MM.1S (cell line): ENCODE data around the gene MVD.

Experiments
- DNase-seq: peaks from one replicate; pipeline ENCODE4 v3.0.0-alpha.2; 2015
- H2AFZ ChIP-seq: fragments of 300-600 bp; sonication (generic); 2 replicates; pipeline ENCODE4 v1.6.0; 2016; ENCODE audit warnings: antibody characterized with exemption, low read length
- H3F3A ChIP-seq: fragments of 300-600 bp; sonication (generic); 2 replicates; pipeline ENCODE4 v1.6.1; 2016; ENCODE audit warnings: mild to moderate bottlenecking, antibody characterized with exemption, low read length, moderate library complexity, mixed read lengths; ENCODE audit not compliant: insufficient read depth
- H3K27ac ChIP-seq: fragments of 300-600 bp; sonication (generic); 2 replicates; pipeline ENCODE4 v1.5.1; 2016; ENCODE audit warnings: mild to moderate bottlenecking, low read length
- H3K27me3 ChIP-seq: fragments of 300-600 bp; sonication (generic); replicated peaks from 2 replicates; pipeline ENCODE4 v1.6.0; 2016; ENCODE audit warnings: low read length; ENCODE audit not compliant: insufficient read depth
- H3K36me3 ChIP-seq: fragments of 300-600 bp; sonication (generic); replicated peaks from 2 replicates; pipeline ENCODE4 v1.6.1; 2016; ENCODE audit warnings: mild to moderate bottlenecking, low read length, mixed read lengths; ENCODE audit not compliant: insufficient read depth
- H3K4me1 ChIP-seq: fragments of 300-600 bp; sonication (generic); 2 replicates; pipeline ENCODE4 v1.6.1; 2016; ENCODE audit warnings: low read length, mixed read lengths
- H3K4me2 ChIP-seq: fragments of 300-600 bp; sonication (generic); 2 replicates; pipeline ENCODE4 v1.6.0; 2016; ENCODE audit warnings: low read depth, low read length
- H3K4me3 ChIP-seq: fragments of 300-600 bp; sonication (generic); 2 replicates; pipeline ENCODE4 v1.5.1; 2016; ENCODE audit warnings: low read length, mixed read lengths
- H3K79me2 ChIP-seq: fragments of 300-600 bp; sonication (generic); 2 replicates; pipeline ENCODE4 v1.6.1; 2016; ENCODE audit warnings: mixed run types, low read length, mixed read lengths
- H3K9ac ChIP-seq: fragments of 300-600 bp; sonication (generic); 2 replicates; pipeline ENCODE4 v1.6.1; 2016; ENCODE audit warnings: low read length, mixed read lengths
- H3K9me2 ChIP-seq: fragments of 300-600 bp; sonication (generic); replicated peaks from 2 replicates; pipeline ENCODE4 v1.6.1; 2016; ENCODE audit warnings: mild to moderate bottlenecking, low read length, mixed read lengths; ENCODE audit not compliant: insufficient read depth
- H3K9me3 ChIP-seq: fragments of 300-600 bp; sonication (generic); replicated peaks from 2 replicates; pipeline ENCODE4 v1.6.1; 2016; ENCODE audit warnings: mild to moderate bottlenecking, low read length, mixed read lengths; ENCODE audit not compliant: insufficient read depth
- H4K20me1 ChIP-seq: fragments of 300-600 bp; sonication (generic); 2 replicates; pipeline ENCODE4 v1.6.1; 2016; ENCODE audit warnings: mild to moderate bottlenecking, low read length, moderate library complexity, mixed read lengths; ENCODE audit not compliant: insufficient read depth
- CTCF ChIP-seq: fragments of 300-600 bp; sonication (generic); IDR thresholded peaks from 2 replicates; pipeline ENCODE4 v1.5.1; 2016; ENCODE audit warnings: antibody characterized with exemption, low read length, mixed read lengths
- EZH2 ChIP-seq: fragments of 300-600 bp; sonication (generic); optimal IDR thresholded peaks from 2 replicates; pipeline ENCODE3; 2017; ENCODE audit warnings: low read depth, mild to moderate bottlenecking, antibody characterized with exemption, low read length, mixed read lengths
- EZH2phosphoT487 ChIP-seq: fragments of 300-600 bp; sonication (generic); IDR thresholded peaks from 2 replicates; pipeline ENCODE4 v1.6.1; 2018; ENCODE audit warnings: antibody characterized with exemption, low read length

The MVD gene

GRCh38 chr16:88649924-88650748 lies 12.8 kb downstream of the MVD start:
- Histone ChIP-seq H3K4me1 (peaks cover 11% of the 10 kb centered on the region; the same call in 1 of the 2 replicates), H3K79me2 (peaks cover 24% of the 10 kb centered on the region), H4K20me1 (no peaks in the 10 kb centered on the region), H3K36me3 (no peaks in the 10 kb centered on the region), H3K9me3 (no peaks in the 10 kb centered on the region), H2AFZ (no peak overlapping the region), H3K9ac (peak overlapping the region; percentile 79), H3K4me3 (peak overlapping the region; percentile 83), H3K27me3 (no peaks in the 10 kb centered on the region), H3K27ac (peak overlapping the region; percentile 53; the same call in 1 of the 2 replicates), H3K4me2 (peak overlapping the region; percentile 66), H3F3A (no peaks in the 10 kb centered on the region), H3K9me2 (no peaks in the 10 kb centered on the region)
- TF ChIP-seq EZH2phosphoT487 (no peak), CTCF (no peak), EZH2 (no peak)
- peak; percentile 26 for DNase-seq

DNA sequence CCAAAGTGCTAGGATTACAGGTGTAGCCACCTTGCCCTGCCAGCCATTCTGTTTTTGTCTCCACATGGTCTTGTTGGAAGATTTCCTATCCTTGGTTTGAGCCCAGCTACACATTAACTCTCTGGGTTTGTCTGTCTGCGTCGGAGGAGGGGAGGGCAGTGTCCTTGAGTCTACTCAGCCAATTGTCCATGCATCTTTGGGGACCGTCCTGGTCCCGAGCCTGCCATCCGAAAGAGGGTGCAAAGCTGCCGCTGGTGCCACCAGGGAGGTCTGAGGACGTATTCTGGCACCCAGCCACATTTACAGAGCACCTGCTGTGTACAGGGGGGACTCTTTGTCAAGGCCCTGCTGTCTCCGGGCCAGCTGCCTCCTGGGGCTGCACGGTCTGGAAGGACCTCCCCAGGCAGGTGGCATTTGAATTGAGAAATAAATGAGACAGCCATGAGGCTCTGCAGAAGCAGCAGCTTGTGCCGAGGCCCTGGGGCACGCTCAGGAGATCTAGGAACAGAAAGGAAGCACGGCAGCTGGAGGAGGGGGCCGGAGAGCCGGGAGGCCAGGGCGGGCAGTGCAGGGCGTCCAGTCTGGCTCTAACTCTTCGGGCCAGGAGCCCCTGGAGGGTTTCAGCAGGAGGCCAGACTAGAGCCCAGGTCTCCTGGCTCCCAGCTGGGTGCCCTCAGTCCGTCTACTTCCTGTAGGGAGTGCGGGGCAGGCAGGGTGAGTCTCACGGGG lies 13.5 kb downstream of the MVD start:
- H3K27ac ChIP-seq: no peak overlapping the region; the same call in 1 of the 2 replicates

More for the DNA sequence above, 13.5 kb downstream of the MVD start:
- no peak for TF ChIP-seq EZH2phosphoT487
- TF ChIP-seq EZH2: no peak
- no peak for TF ChIP-seq CTCF
- no peaks in the 10 kb centered on the region for H3K9me3 ChIP-seq
- no peaks in the 10 kb centered on the region for H3K27me3 ChIP-seq
- peak overlapping the region; percentile 66 for H3K4me2 ChIP-seq
- peak overlapping the region; percentile 79; the same call in 1 of the 2 replicates for H3K9ac ChIP-seq
- H4K20me1 ChIP-seq: no peaks in the 10 kb centered on the region
- no peak for DNase-seq
- H3K36me3 ChIP-seq: no peaks in the 10 kb centered on the region
- no peaks in the 10 kb centered on the region for H3K9me2 ChIP-seq
- H3K4me1 ChIP-seq: peaks cover 11% of the 10 kb centered on the region; the same call in 1 of the 2 replicates
- peaks cover 24% of the 10 kb centered on the region for H3K79me2 ChIP-seq
- H2AFZ ChIP-seq: no peak overlapping the region
- peak overlapping the region; percentile 83 for H3K4me3 ChIP-seq
- no peaks in the 10 kb centered on the region for H3F3A ChIP-seq
